Activated CD8-positive, alpha-beta memory T cell treated with anti-CD3 and anti-CD28 coated beads for 4 hours (primary cell): Measurements from ENCODE around the gene PKDREJ.

Experiments used
- DNase-seq, 2 donors: peaks; one replicate each; pipeline ENCODE4 v3.0.0-alpha.2; 2020; ENCODE audit warnings: low read depth in 2 of 2

Gene PKDREJ

DNA sequence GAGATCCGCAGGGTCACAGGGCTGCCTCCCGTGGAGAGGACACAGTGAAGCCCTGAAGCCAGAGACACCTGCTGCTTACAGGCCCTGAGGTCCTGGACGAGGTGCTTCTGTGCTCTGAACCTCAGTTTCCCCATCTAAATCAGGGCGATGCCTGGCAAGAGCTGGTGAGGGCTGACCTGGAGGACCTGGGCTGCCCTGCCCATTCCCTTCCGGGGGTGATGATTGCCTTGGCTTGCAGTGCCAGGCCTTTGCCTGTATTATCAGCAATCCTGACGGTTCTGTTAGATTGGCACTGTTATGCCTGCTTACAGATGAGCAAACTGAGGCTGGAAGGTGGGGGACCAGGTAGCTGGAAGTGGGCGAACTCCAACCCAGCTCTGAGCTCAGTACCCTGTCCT is 25.7 kb upstream of the PKDREJ start:
- no peak for DNase-seq

DNA sequence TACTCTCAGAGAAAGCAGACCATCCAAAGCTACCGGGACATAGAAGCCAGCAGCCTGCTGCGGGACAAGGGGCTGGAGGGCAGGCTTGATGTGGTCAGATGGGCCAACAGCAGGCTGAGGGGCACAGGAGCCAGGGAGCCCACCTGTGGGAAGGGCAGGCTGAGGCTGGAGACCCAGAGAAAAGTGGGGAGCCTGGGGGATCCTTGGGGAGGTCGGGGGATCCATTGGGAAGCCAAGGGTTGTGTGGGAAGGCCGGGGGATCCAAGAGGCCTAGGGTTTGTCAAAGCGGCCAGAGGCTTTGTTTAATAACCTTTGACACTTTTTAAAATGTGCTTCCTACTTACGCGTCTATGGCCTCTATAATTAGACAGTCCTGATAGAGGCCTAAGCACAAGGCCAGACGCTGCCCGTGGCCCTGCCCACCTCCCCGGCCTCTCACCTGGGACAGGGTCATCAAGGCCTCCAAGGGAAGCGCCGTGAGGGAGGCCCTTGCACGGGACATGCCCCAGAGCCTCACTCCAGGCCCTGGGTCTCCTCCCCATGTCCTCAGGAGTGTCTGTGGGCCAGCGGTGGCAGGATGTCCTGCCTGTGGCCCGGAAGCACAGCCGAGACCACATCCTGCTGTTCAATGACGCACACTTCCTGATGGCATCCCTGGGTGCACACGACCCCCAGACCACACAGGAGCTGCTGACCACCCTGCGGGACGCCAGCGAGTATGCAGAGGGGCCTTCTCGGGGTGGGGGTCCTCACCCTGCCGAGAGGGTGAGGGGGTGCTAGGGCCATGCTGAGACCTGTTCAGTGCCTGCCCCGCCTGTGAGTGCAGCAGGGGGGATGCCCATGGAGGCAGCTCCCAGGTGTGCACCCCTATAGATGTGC is 25.0 kb upstream of the PKDREJ start:
- no peak for DNase-seq

- no peak for DNase-seq
These were observed 24.1 kb upstream of the PKDREJ start for GRCh38 chr22:46286941-46287872.

DNA sequence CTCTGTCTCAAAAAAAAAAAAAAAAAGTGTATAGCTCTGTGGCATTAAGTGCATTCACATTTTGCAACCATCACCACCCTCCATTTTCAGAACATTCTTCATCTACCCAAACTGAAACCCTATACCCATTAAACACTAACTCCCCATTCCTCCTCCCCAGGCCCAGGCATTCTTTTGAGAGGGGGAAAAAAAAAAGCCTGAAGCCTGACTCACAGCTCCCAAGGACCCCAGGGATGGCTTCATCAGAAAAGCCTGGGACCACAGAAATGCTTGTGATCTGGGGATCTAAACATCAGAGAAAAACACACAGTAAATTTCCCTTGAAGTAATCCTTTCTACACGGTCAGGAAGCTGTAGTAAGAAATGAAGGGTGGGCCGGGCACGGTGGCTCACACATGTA is 22.9 kb upstream of the PKDREJ start:
- no peak for DNase-seq

DNA sequence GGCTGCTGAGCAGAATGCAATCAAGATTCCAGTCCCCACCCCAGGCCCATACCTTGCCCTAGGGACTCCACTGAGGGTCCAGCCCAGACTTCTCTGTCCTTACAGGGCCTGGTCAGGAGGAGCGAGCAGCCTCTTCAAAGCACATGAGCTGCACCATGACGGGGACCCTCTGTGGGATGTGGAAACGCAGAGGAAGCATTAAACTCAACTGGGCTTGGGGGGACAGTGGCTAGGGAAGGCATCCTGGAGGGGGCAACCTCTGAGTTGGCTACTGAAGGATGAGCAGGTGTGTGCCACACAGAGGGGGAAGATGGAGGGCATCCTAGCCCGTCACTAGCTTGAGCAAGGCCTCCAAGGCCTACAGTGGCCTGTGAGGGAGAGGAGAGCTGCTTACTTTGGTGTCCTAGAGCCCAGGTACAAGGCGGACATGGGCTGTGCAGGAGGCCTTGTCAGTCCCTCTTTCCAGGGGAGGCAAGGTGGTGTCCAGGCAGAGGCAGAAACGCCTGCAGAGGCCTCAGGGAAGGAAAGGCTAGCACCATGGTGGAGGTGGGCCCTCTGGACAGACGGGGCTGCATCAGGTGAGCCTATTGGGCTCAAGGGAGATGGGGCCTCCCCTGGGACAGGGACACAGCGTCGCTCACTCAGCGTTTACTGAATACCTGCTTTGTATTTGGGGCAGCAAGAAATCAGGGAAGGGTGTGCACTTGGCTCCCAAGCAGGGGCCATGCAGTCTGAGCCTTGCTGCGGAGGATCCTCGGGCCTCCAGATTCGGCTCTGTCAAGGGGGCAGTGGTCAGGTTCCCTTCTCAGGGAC is 18.9 kb upstream of the PKDREJ start:
- DNase-seq: no peak

GRCh38 chr22:46280999-46281623 is 18.0 kb upstream of the PKDREJ start:
- DNase-seq: no peak

GRCh38 chr22:46280063-46280817 is 17.1 kb upstream of the PKDREJ start:
- no peak for DNase-seq

DNA sequence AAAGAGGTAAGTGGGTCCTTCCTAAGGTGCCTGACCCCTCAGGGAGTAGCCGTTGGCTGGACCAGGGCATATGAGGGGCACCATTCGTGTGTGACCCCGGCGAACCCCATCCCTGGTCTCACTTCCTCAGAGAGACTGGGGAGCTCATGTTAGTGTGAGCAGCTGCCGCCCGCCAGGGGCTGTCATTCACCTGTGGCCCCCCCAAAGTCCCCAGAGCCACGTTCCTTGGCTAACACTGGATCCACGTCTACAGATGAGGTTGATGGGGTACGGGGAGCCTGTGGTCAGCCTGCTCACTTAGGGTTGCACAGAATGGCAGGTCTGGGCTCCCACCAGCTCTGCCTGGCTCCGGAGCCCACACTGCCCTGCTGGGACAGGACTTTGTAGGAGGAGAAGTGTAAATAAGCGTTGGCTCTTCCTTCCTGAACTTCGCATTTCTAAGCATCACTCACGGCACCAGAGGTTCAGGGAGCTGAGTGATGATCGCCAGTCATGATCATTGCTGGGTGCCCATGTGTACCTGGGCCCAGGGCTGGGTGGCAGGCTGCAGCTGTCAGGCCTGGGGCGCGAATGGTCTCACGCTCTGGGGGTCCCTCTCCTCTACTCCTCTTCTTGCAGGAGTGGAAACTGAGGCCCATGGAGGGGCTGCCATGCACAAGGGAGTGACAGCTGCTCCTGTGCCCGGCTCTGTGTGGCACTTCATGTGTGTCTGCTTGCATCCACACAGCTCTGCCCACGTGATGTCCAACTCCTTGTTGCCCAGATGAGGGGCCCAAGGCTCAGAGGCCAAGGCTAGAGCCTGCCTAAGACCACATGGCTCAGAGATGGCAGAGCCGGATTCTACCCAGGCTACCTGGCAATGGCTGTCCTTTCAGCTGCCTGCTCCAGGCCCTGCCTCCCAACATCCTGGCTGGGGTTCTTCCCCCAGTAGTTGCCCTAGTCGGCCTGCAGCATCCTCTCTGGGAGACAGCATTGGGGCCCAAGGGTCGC is 15.8 kb upstream of the PKDREJ start:
- no peak for DNase-seq

DNA sequence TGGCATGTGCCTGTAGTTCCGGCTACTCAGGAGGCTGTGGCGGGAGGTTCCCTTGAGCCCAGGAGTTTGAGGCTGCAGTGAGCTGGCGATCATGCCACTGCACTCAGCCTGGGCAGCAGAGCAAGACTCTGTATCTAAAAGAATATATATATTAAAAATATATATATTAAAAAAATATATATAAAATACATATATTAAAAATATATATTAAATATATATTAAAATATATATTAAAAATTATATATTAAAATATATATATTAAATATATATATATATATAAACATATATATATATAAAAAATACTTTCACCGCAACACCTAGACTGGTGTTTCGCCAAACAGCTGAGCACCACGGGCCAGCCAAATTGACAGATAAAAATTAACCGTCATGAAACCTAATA is 13.4 kb upstream of the PKDREJ start:
- no peak for DNase-seq

DNA sequence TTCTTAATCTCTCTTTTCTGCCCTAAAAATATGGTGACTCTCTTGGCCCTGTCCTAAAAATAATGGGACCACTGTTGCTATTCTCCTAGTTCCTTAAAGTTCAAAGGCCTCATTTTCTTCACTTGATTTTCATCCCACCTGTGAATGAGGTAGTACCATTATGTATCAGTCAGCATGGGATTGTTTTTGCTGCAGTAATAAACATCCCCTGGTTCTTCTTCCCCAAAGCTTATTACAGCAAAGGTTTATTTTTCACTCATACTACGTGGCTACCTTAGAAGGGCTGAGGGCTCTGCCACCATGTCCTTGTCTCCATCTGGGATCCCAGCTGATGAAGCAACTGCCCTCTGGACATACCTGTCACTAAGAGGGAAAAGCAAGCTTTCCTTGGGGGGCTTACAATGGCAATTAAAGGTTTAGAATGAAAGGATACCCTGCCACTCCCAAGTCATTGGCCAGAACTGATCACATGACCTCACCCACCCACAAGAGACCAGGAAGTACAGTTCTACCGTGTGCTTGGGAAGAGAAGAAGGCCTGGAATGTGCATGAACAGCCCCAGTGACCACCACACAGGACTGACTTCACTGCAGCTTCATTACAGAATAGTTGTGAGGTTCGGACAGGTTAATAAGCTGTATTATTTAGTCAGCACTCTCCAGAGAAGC is 12.4 kb upstream of the PKDREJ start:
- DNase-seq: no peak

- DNase-seq: no peak
These were observed 11.2 kb upstream of the PKDREJ start for GRCh38 chr22:46274381-46274780.

- no peak for DNase-seq
These were observed 10.4 kb upstream of the PKDREJ start for GRCh38 chr22:46273432-46274148.

GRCh38 chr22:46272762-46273431 is 9.8 kb upstream of the PKDREJ start:
- no peak for DNase-seq

GRCh38 chr22:46272196-46272595 is 9.1 kb upstream of the PKDREJ start:
- no peak for DNase-seq

DNA sequence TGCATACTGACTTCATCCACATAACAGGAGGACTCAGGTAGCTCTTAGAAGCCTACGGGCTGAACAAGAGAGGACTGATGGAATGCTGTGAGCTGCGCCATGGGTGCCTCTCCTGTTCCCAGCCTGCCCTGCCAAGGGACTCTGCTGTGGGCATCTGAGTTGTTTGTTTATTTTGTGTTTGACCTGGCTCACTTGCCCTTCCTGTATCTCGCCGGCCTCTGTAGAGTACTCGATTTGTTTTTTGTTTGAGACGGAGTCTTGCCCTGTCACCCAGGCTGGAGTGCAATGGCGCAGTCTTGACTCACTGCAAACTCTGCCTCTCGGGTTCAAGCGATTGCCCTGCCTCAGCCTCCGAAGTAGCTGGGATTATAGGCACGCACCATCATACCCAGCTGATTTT is 6.4 kb upstream of the PKDREJ start:
- no peak for DNase-seq

DNA sequence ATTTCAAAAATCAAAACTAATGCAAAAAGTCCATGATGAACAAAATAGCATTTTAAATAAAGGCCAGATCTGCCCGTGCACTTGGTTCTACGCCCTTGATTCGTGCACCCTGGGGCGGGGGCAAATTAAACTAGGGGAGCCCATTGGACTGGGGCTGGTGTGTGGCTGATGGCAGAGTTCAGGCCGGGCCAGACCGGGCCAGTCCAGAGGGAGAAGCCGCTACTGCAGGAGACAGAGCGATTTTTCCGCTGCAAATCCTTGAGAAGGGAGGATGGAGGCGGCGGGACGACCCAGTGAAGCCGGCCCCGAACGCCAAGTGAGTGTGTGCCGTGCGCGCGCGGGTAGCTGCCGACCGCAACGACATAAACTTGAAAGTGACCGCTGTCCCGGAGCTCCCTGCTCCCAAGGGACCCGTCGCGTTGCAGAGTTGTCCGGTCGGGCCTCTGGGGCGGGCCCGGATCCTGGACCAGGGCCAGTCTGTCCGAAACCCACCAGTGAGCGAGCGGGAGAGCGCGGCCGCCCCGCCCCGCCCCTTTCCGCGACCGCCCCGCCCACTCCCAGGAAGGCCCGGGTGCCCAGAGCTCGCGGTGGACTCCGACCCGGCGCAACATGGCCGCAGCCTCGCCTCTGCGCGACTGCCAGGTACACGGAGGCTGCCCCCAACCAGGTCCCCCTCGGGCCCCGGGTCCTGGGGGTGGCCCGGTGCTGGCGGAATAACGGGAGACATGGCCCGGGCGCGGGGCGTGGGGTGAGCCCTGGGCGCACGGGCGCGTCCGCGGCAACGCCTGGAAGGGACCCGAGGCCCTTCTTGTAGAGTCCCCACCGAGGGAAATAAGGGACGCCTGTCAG is 4.5 kb upstream of the PKDREJ start, which contains the start of gene TTC38:
TTC38 (plus strand) TSS at position 578 of the 849 bp plus-strand sequence; CDS start at position 610, 32 bp downstream.
- DNase-seq: peak in 1 of 2 donors; percentile 30
